HG03139 (cell line): Measurements from ENCODE around the gene DCAF6.
"Not testable (repeated sequence)": the region's sequence is repeated elsewhere in the genome, so short reads cannot be mapped to it uniquely, and the experiment has no call there.

ENCODE experiments used
- ATAC-seq: cut with Tn5 transposase; IDR thresholded peaks from one replicate; pipeline ENCODE4 v1.9.1; 2021; ENCODE audit not compliant: unreplicated experiment

Gene DCAF6

DNA sequence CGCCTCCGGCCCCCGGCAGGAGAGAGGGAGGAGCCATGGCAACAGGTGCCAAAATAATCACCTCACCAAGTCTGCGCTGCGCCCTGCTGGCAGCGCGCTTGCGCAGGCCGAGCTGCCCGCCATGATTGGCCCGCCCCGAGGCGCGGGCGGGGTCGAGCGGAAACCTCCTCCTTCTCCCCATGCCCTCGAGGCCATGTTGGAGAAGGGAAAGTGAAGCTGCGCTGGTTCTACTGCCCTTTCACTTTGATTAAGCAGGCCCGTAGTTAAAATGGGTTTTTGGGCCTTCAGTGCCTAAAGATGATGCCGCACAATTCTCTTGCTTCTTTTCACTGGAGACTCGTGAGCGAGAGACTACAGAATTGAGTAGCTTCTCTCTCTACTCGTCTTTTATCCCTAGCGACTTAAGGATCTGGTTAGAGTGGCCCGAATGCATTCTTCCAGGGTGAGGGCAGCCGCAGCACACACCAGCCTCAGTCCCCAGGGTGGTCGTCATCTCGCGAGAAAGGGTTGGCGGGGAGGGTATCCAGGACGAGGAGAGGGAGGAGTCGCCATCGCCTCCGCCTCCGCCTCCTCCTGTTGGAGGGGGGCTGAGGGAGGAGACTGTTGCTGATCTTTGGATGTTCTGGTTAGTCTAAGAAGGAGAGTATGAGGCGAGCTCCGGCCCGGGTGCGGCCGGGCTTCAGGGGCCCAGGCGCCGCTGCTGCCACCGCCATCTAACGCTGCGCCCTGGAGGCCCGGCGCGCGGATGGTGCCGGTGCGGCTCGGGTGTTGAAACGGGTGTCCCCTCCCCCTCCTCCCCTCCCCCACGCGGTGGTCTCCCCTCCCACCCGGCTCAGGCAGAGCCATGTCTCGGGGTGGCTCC, at the start of gene DCAF6:
DCAF6 (plus strand) TSS at position 616 of the 862 bp plus-strand sequence; CDS start at position 845, 229 bp downstream.
- ATAC-seq, result peak; percentile 72

- ATAC-seq, result not testable (repeated sequence)
Measured at GRCh38 chr1:167887187-167887586, 49.3 kb upstream of the DCAF6 start.

- no peak for ATAC-seq
Measured at GRCh38 chr1:167890400-167890799, 46.1 kb upstream of the DCAF6 start.

DNA sequence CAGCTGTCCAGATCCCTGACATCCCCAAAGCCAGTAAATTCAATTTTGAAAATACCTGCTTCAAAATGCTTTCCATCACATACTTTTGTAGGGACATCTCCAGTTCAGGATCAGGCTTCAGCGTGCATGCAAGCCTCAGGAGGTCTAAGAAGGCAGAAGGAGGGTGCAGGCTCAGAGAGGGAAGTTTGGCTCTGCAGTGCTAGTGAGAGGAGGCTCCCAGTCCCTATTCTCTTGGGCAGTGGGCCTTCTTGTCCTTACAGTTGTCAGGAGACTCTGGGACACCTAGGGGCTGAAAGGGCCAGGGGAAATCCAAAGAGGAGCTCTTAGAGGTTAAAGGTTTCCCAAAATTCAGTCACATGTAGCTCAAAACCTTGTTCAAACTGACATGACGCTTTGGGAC, 42.7 kb upstream of the DCAF6 start:
- ATAC-seq, result no peak

GRCh38 chr1:167898578-167899222, 37.8 kb upstream of the DCAF6 start:
- ATAC-seq, result no peak

GRCh38 chr1:167899253-167899681, 37.2 kb upstream of the DCAF6 start:
- peak; percentile 76 for ATAC-seq

GRCh38 chr1:167900907-167901306, 35.6 kb upstream of the DCAF6 start:
- no peak for ATAC-seq

- no peak for ATAC-seq
Measured at GRCh38 chr1:167904652-167905130, 31.8 kb upstream of the DCAF6 start.

GRCh38 chr1:167905182-167905581, 31.3 kb upstream of the DCAF6 start:
- no peak for ATAC-seq

GRCh38 chr1:167905671-167906070, 30.8 kb upstream of the DCAF6 start:
- ATAC-seq, result no peak

- ATAC-seq, result no peak
Measured at GRCh38 chr1:167909691-167910180, 26.7 kb upstream of the DCAF6 start.

DNA sequence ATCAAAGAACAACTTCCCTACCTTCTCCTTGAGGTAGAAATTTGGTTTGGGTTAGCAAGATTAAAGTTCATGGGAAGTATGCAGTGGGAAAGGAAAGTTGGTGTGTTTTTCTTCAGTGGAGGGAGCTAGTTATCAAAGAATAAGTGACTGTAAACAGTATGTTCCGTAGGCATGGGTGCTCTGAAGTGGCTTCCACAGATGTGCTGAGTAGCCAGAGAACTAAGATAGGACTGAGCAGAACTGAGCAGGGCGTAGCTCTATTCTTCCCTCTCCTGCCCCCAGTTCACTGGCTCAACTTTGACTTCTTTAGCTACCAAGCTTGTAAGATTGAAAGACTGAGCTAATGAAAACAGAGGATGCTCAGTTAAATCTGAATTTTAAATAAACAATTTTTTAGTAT, 26.0 kb upstream of the DCAF6 start:
- ATAC-seq, result no peak

DNA sequence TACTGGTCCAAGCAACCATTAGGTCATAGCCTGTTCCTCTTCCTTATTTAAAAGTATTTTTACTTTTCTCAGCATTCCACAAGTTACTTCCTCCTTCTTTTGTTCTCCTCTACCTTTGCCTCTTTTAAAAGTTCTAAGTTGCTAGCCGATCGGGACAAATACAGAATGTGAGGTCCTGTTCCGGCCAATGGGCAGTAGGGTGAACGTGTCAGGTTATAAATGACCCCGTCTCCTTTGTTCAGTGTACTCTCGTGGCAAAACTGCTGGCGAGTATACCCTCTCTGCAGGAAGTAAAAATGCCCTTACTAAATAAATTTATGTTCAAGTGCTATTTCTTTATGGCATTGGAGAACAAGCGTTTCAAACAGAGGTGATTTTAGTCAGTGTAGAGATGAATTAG, 25.1 kb upstream of the DCAF6 start:
- no peak for ATAC-seq

GRCh38 chr1:167912294-167912693, 24.2 kb upstream of the DCAF6 start:
- ATAC-seq, result no peak

- no peak for ATAC-seq
Measured at GRCh38 chr1:167913895-167914496, 22.5 kb upstream of the DCAF6 start, which contains the start of gene ADCY10. ADCY10 (minus strand) TSS chr1:167914134; CDS start chr1:167905140, 8,994 bp downstream.

GRCh38 chr1:167915569-167915968, 20.9 kb upstream of the DCAF6 start:
- no peak for ATAC-seq

- no peak for ATAC-seq
Measured at GRCh38 chr1:167916766-167917511, 19.5 kb upstream of the DCAF6 start.

DNA sequence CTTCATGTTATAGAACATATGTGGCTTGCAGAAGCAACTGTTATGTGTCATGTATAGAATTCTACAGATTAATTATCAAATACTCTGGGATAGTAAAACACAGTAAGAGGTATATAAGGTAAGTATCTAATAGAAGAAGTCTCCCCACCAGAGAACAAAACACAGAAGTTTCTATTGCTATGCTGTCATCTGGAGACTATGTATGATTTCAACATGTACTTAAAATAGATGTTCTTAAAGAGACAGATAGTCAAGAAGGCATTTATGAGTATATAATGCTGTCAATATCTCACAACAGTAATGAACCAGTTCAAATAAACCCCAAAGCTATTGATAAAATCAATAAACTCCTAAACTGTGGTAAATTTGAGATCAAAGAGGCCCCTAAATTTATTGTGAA, 14.5 kb upstream of the DCAF6 start:
- ATAC-seq, result no peak

DNA sequence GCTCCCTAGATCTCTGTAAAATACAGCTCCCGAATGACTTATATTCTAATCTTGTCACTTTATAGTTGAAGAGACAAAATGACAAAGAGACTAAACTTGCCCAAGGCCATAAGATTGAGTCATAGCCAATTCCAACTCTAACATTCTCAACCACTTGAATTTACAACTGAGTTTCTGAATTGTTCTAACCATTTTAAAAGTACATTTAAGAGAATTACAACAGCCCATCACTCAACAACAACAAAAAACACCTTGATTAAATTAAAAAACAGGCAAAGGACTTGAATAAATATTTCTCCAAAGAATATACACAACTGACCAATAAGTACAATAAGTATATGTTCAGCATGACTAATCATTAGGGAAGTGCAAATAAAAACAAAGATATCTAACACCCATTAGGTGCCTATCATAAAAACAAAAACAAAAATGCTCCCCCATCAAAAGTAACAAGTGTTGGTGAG, 13.8 kb upstream of the DCAF6 start:
- ATAC-seq, result no peak

- no peak for ATAC-seq
Measured at GRCh38 chr1:167923324-167924056, 13.0 kb upstream of the DCAF6 start.
